GM06990 (cell line): ENCODE data around the gene XKR7.

Experiments
- DNase-seq: peaks from one replicate; pipeline ENCODE4 v3.0.0-alpha.2; 2011; ENCODE audit not compliant: insufficient read length; ENCODE audit errors: extremely low read depth
- H3K27me3 ChIP-seq: replicated peaks from 2 replicates; pipeline ENCODE4 v1.6.0; 2011; ENCODE audit warnings: low read length; ENCODE audit not compliant: control insufficient read depth, insufficient read depth
- H3K36me3 ChIP-seq: 2 replicates; pipeline ENCODE4 v1.5.1; 2011; ENCODE audit warnings: low read length; ENCODE audit not compliant: control insufficient read depth, insufficient read depth
- H3K4me3 ChIP-seq: replicated peaks from 2 replicates; pipeline ENCODE4 v1.5.1; 2011; ENCODE audit warnings: low read depth, mild to moderate bottlenecking, control low read depth, low read length
- CTCF ChIP-seq: IDR thresholded peaks from 2 replicates; pipeline ENCODE4 v1.5.1; 2011; ENCODE audit warnings: low read length, control low read depth, mild to moderate bottlenecking, inconsistent platforms; ENCODE audit not compliant: insufficient read depth, poor library complexity, severe bottlenecking

Gene XKR7

GRCh38 chr20:31963889-31964288 lies 4.1 kb upstream of the XKR7 start:
- Histone ChIP-seq H3K36me3 (no peaks in the 10 kb centered on the region), H3K4me3 (no peak overlapping the region), H3K27me3 (no peaks in the 10 kb centered on the region; the same call in none of the 2 replicates)
- TF ChIP-seq CTCF = no peak
- no peak for DNase-seq

- no peak for DNase-seq
- no peak overlapping the region for H3K4me3 ChIP-seq
- no peaks in the 10 kb centered on the region for H3K36me3 ChIP-seq
- TF ChIP-seq CTCF = no peak
- H3K27me3 ChIP-seq = no peaks in the 10 kb centered on the region; the same call in 1 of the 2 replicates
These were observed 828 bp upstream of the XKR7 start for GRCh38 chr20:31966991-31967655.

GRCh38 chr20:31968291-31969126 lies 558 bp downstream of the XKR7 start:
- no peaks in the 10 kb centered on the region for H3K36me3 ChIP-seq
- no peak for TF ChIP-seq CTCF
- no peak overlapping the region for H3K4me3 ChIP-seq
- peak; percentile 80 for DNase-seq
- no peaks in the 10 kb centered on the region for H3K27me3 ChIP-seq

GRCh38 chr20:31969991-31970390 lies 2.0 kb downstream of the XKR7 start:
- DNase-seq = no peak
- TF ChIP-seq CTCF = no peak
- Histone ChIP-seq H3K27me3 (peaks cover 2% of the 10 kb centered on the region), H3K4me3 (no peak overlapping the region), H3K36me3 (no peaks in the 10 kb centered on the region)

- no peak for TF ChIP-seq CTCF
These were observed 4.6 kb downstream of the XKR7 start for GRCh38 chr20:31972471-31973021.

More at GRCh38 chr20:31972471-31973021, 4.6 kb downstream of the XKR7 start:
- H3K27me3 ChIP-seq = peaks cover 2% of the 10 kb centered on the region
- no peak for DNase-seq
- no peak overlapping the region for H3K4me3 ChIP-seq
- H3K36me3 ChIP-seq = no peaks in the 10 kb centered on the region
